HG02884 (cell line): Measurements from ENCODE around the gene SPTY2D1.
"Not testable (repeated sequence)": the region's sequence is repeated elsewhere in the genome, so short reads cannot be mapped to it uniquely, and the experiment has no call there.

ENCODE experiments used
- ATAC-seq: cut with Tn5 transposase; IDR thresholded peaks from one replicate; pipeline ENCODE4 v1.9.1; 2021; ENCODE audit warnings: mild to moderate bottlenecking, moderate library complexity; ENCODE audit not compliant: unreplicated experiment

SPTY2D1 gene

GRCh38 chr11:18618342-18619025, 15.7 kb downstream of the SPTY2D1 start:
- no peak for ATAC-seq

- no peak for ATAC-seq
Observed at GRCh38 chr11:18617688-18618341, 16.3 kb downstream of the SPTY2D1 start.

GRCh38 chr11:18615628-18616392, 18.3 kb downstream of the SPTY2D1 start:
- peak; percentile 94 for ATAC-seq

- ATAC-seq: no peak
Observed at GRCh38 chr11:18614667-18615066, 19.5 kb downstream of the SPTY2D1 start.

GRCh38 chr11:18612394-18612793, 21.7 kb downstream of the SPTY2D1 start:
- ATAC-seq: no peak

- no peak for ATAC-seq
Observed at GRCh38 chr11:18611196-18611595, 22.9 kb downstream of the SPTY2D1 start.

- ATAC-seq: no peak
Observed at GRCh38 chr11:18608376-18608775, 25.8 kb downstream of the SPTY2D1 start.

- no peak for ATAC-seq
Observed at GRCh38 chr11:18600915-18601569, 33.1 kb downstream of the SPTY2D1 start.

GRCh38 chr11:18599739-18600230, 34.4 kb downstream of the SPTY2D1 start, which contains the start of gene MISFA:
Gene MISFA, plus strand, starts transcription at chr11:18599789. Its CDS starts 140 bp downstream, at chr11:18599929.
- no peak for ATAC-seq

GRCh38 chr11:18594999-18595749, 39.0 kb downstream of the SPTY2D1 start:
- no peak for ATAC-seq

GRCh38 chr11:18594088-18594487, 40.1 kb downstream of the SPTY2D1 start:
- ATAC-seq: not testable (repeated sequence)

- ATAC-seq: no peak
Observed at GRCh38 chr11:18590571-18590970, 43.6 kb downstream of the SPTY2D1 start.

GRCh38 chr11:18588297-18589252, 45.6 kb downstream of the SPTY2D1 start, which contains the start of gene UEVLD:
Gene UEVLD, minus strand, starts transcription at chr11:18588734. Its CDS starts 80 bp downstream, at chr11:18588654.
- ATAC-seq: peak; percentile 62

- no peak for ATAC-seq
Observed at GRCh38 chr11:18581825-18582224, 52.3 kb downstream of the SPTY2D1 start.

- ATAC-seq: no peak
Observed at GRCh38 chr11:18580113-18580766, 53.9 kb downstream of the SPTY2D1 start.

GRCh38 chr11:18578975-18579598, 55.1 kb downstream of the SPTY2D1 start:
- peak; percentile 70 for ATAC-seq

- no peak for ATAC-seq
Observed at GRCh38 chr11:18575361-18575760, 58.8 kb downstream of the SPTY2D1 start.

- ATAC-seq: no peak
Observed at GRCh38 chr11:18567081-18567480, 67.1 kb downstream of the SPTY2D1 start.
